Sigmoid colon (tissue), 7 donors: ENCODE measurements around the gene MINK1. TPM values are rescaled to one million over a fixed set of nuclear protein-coding genes. Genes with fewer than 3 reads are reported as not detected.
A peak's percentile ranks its signal among the peaks of the same experiment; 100 is the strongest.
"Not testable (repeated sequence)": the region's sequence is repeated elsewhere in the genome, so short reads cannot be mapped to it uniquely, and the experiment has no call there.

Experiments
- DNase-seq: peaks from one replicate; pipeline ENCODE4 v3.0.0-alpha.2; 2019
- H3K27ac ChIP-seq, 4 donors: fragments of 200-600 bp; sonication (generic); one replicate each; pipeline ENCODE4 v1.5.1; 2016 to 2019; ENCODE audit warnings: mild to moderate bottlenecking in 1 of 4
- H3K27me3 ChIP-seq, 3 donors: fragments of 200-600 bp; sonication (generic); one replicate each; pipeline ENCODE4 v1.5.1; 2019; ENCODE audit warnings: mild to moderate bottlenecking in 1 of 3
- H3K36me3 ChIP-seq, 4 donors: fragments of 200-600 bp; sonication (generic); one replicate each; pipeline ENCODE4 v1.5.1; 2016 to 2019
- H3K4me1 ChIP-seq, 4 donors: fragments of 200-600 bp; sonication (generic); one replicate each; pipeline ENCODE4 v1.5.1; 2017 to 2019
- H3K4me3 ChIP-seq, 4 donors: fragments of 200-600 bp; sonication (generic); one replicate each; pipeline ENCODE4 v1.5.1; 2017 to 2019; ENCODE audit warnings: mild to moderate bottlenecking in 2 of 4, moderate library complexity in 1 of 4
- H3K9me3 ChIP-seq, 4 donors: fragments of 200-600 bp in 3 of 4; sonication (generic) in 3 of 4; one replicate each; pipeline versions ENCODE4 v1.5.1 to v1.6.1; 2013 to 2019
- EP300 ChIP-seq, 4 donors: sonication (generic); formaldehyde crosslinking; IDR thresholded peaks; one replicate each; pipeline ENCODE4 v1.6.1; 2017; ENCODE audit warnings: antibody characterized with exemption in 4 of 4
- POLR2A ChIP-seq, 2 donors: fragments of 450-650 bp; IDR thresholded peaks; one replicate each; pipeline ENCODE4 v1.6.1; 2016; ENCODE audit warnings: antibody characterized with exemption in 2 of 2, mild to moderate bottlenecking in 2 of 2, moderate library complexity in 2 of 2
- POLR2AphosphoS5 ChIP-seq, 4 donors: sonication (generic); formaldehyde crosslinking; IDR thresholded peaks; one replicate each; pipeline ENCODE4 v1.6.1; 2017; ENCODE audit warnings: antibody characterized with exemption in 4 of 4
- WGBS, 2 donors: extraction: QIAGEN DNeasy Blood & Tissue Kit; methylation state at CpG; one replicate each; pipeline ENCODE4 v1.1.7; 2013; 5-methylcytosine and 5-hydroxymethylcytosine counted together
- intact Hi-C: fragments of 100-400 bp; cut with DNase I; formaldehyde crosslinking; loops from one replicate; pipeline ENCODE4 v1.15.1; 2023
- polyA plus RNA-seq, 3 donors: library from polyadenylated mRNA; stranded (reverse); fragments of 200-250 nt; gene quantifications; one replicate each; pipeline ENCODE4 v1.2.3, GENCODE V29; 2013
- total RNA-seq, 4 donors: library from RNA; depleted of rRNA; stranded (reverse); fragments of >200 nt; gene quantifications; one replicate each; pipeline ENCODE4 v1.1.0, GENCODE V29; 2016
- TF ChIP-seq, protein P1 (sequence below), 4 experiments: fragments of 450-650 bp in 3 of 4; fragments of 200-600 bp in 1 of 4; IDR thresholded peaks; one replicate each; pipeline ENCODE4 v1.5.1; 2016 to 2019; ENCODE audit warnings: antibody characterized with exemption in 4 of 4, mild to moderate bottlenecking in 3 of 4, moderate library complexity in 2 of 4
- donor health status: healthy with polysubstance abuse.
- donor health status: Bipolar disorder and iron deficiency.
- donor health status: healthy.

The MINK1 gene
- total and polyA plus RNA-seq, 7 donors: 17.1 to 117 (median 43.8) TPM

GRCh38 chr17:4853208-4853671, 20.1 kb downstream of the MINK1 start:
- H3K9me3 ChIP-seq: no peaks in the 10 kb centered on the region
- no peak for DNase-seq
- no peak overlapping the region for H3K4me3 ChIP-seq
- H3K4me1 ChIP-seq: peaks cover 0 to 20% (median 14%) of the 10 kb centered on the region in 4 donors
- intact Hi-C loops: no loop called here
- TF ChIP-seq EP300 (IDR thresholded peaks at IDR 0.05) (no peak), POLR2AphosphoS5 (IDR thresholded peaks at IDR 0.05) (no peak), POLR2A (IDR thresholded peaks at IDR 0.05) (no peak)
- TF ChIP-seq, protein P1, sequence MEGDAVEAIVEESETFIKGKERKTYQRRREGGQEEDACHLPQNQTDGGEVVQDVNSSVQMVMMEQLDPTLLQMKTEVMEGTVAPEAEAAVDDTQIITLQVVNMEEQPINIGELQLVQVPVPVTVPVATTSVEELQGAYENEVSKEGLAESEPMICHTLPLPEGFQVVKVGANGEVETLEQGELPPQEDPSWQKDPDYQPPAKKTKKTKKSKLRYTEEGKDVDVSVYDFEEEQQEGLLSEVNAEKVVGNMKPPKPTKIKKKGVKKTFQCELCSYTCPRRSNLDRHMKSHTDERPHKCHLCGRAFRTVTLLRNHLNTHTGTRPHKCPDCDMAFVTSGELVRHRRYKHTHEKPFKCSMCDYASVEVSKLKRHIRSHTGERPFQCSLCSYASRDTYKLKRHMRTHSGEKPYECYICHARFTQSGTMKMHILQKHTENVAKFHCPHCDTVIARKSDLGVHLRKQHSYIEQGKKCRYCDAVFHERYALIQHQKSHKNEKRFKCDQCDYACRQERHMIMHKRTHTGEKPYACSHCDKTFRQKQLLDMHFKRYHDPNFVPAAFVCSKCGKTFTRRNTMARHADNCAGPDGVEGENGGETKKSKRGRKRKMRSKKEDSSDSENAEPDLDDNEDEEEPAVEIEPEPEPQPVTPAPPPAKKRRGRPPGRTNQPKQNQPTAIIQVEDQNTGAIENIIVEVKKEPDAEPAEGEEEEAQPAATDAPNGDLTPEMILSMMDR (IDR thresholded peaks at IDR 0.05): no peak
- 68 to 92% methylated on average over 2 of the region's 2 CpGs for WGBS, 2 donors
- H3K27ac ChIP-seq: no peak overlapping the region
- no peaks in the 10 kb centered on the region for H3K27me3 ChIP-seq
- H3K36me3 ChIP-seq: no peaks in the 10 kb centered on the region

- no peak for DNase-seq
- Histone ChIP-seq H3K36me3 (no peaks in the 10 kb centered on the region), H3K4me1 (peaks cover 0 to 25% (median 23%) of the 10 kb centered on the region in 4 donors), H3K4me3 (no peak overlapping the region), H3K27me3 (no peaks in the 10 kb centered on the region), H3K27ac (no peak overlapping the region), H3K9me3 (no peaks in the 10 kb centered on the region)
- WGBS, 2 donors: 93 to 95% methylated on average over 5 of the region's 5 CpGs
- intact Hi-C loops: no loop called here
- TF ChIP-seq, protein P1 (IDR thresholded peaks at IDR 0.05): no peak
- TF ChIP-seq EP300 (IDR thresholded peaks at IDR 0.05): no peak
- TF ChIP-seq POLR2AphosphoS5 (IDR thresholded peaks at IDR 0.05): no peak
- no peak for TF ChIP-seq POLR2A (IDR thresholded peaks at IDR 0.05)
Observed at GRCh38 chr17:4854111-4854681, 21.1 kb downstream of the MINK1 start.

GRCh38 chr17:4856271-4856936, 23.3 kb downstream of the MINK1 start:
- DNase-seq: no peak
- intact Hi-C loops: no loop called here
- 91% methylated on average over 17 of the region's 17 CpGs for WGBS, 2 donors
- Histone ChIP-seq H3K4me1 (peaks cover 0 to 28% (median 25%) of the 10 kb centered on the region in 4 donors), H3K27ac (no peak overlapping the region), H3K36me3 (peaks cover 0 to 7% (median 0%) of the 10 kb centered on the region in 4 donors), H3K9me3 (no peaks in the 10 kb centered on the region), H3K4me3 (no peak overlapping the region), H3K27me3 (no peaks in the 10 kb centered on the region)
- no peak for TF ChIP-seq POLR2A (IDR thresholded peaks at IDR 0.05)
- no peak for TF ChIP-seq POLR2AphosphoS5 (IDR thresholded peaks at IDR 0.05)
- TF ChIP-seq, protein P1 (IDR thresholded peaks at IDR 0.05): no peak
- no peak for TF ChIP-seq EP300 (IDR thresholded peaks at IDR 0.05)

DNA sequence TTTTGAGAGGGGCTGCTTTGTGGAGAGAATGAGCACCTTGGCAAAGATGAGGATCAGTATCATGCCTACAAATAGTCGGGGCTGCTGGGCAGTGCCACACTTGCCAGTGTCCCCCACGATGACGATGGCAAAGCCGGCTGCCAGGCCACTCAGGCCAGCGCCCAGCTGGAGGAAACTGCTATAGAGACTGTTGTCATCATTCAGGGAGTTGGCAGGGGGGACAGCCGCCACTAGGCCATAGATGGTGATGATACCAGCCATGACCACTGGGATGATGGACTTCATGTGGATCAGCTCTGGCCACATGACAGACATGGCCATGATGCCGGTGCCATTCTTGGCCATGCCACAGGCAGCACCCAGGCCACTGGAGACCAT, 23.8 kb downstream of the MINK1 start:
- peaks cover 0 to 26% (median 25%) of the 10 kb centered on the region in 4 donors for H3K4me1 ChIP-seq
- no peak overlapping the region for H3K4me3 ChIP-seq
- intact Hi-C loops: no loop called here
- 94 to 95% methylated on average over 7 of the region's 7 CpGs for WGBS, 2 donors
- DNase-seq: no peak
- no peak overlapping the region for H3K27ac ChIP-seq
- H3K9me3 ChIP-seq: no peaks in the 10 kb centered on the region
- no peaks in the 10 kb centered on the region for H3K27me3 ChIP-seq
- H3K36me3 ChIP-seq: peaks cover 0 to 7% (median 0%) of the 10 kb centered on the region in 4 donors
- TF ChIP-seq POLR2A (IDR thresholded peaks at IDR 0.05): no peak
- TF ChIP-seq POLR2AphosphoS5 (IDR thresholded peaks at IDR 0.05): no peak
- TF ChIP-seq, protein P1 (IDR thresholded peaks at IDR 0.05): no peak

GRCh38 chr17:4857347-4857746, 24.2 kb downstream of the MINK1 start:
- intact Hi-C loops, H3K36me3 ChIP-seq, H3K4me3 ChIP-seq, H3K9me3 ChIP-seq, H3K27me3 ChIP-seq, DNase-seq: not testable (repeated sequence)
- peaks cover 0 to 22% (median 21%) of the 10 kb centered on the region in 4 donors for H3K4me1 ChIP-seq
- H3K27ac ChIP-seq: peak overlapping the region in 3 of 4 donors; percentile 40 to 71 (median 57)
- WGBS, 2 donors: 90 to 94% methylated on average over 7 of the region's 7 CpGs
